CD14-positive monocyte (primary cell): ENCODE data around the gene GOSR1. TPM values are rescaled to one million over a fixed set of nuclear protein-coding genes. Genes with fewer than 3 reads are reported as not detected.
A peak's percentile ranks its signal among the peaks of the same experiment; 100 is the strongest.
"Not testable (repeated sequence)": the region's sequence is repeated elsewhere in the genome, so short reads cannot be mapped to it uniquely, and the experiment has no call there.

Experiments used
- DNase-seq, 3 donors: peaks; one replicate each; pipeline ENCODE4 v3.0.0-alpha.2; 2011 to 2022
- H2AFZ ChIP-seq: 2 replicates; pipeline ENCODE4 v1.6.0; 2012; ENCODE audit warnings: mild to moderate bottlenecking, low read depth, low read length, inconsistent platforms; ENCODE audit not compliant: insufficient read depth, poor library complexity, severe bottlenecking
- H3K27ac ChIP-seq, 2 donors: 1 replicate in 1 of 2; 2 replicates in 1 of 2; pipeline ENCODE4 v1.5.1; 2012 to 2013; ENCODE audit warnings: low read length in 2 of 2, control low read depth in 1 of 2, inconsistent platforms in 1 of 2, low read depth in 1 of 2, mild to moderate bottlenecking in 1 of 2
- H3K27me3 ChIP-seq, 2 donors: one replicate each; pipeline versions ENCODE4 v1.6.0 to v1.6.1; 2011 to 2013; ENCODE audit warnings: low read length in 2 of 2; ENCODE audit not compliant: control insufficient read depth in 2 of 2, insufficient read depth in 2 of 2
- H3K36me3 ChIP-seq, 2 donors: replicated peaks in 1 of 2; 1 replicate in 1 of 2; 2 replicates in 1 of 2; pipeline versions ENCODE4 v1.5.1 to v1.6.1; 2012 to 2013; ENCODE audit warnings: low read length in 2 of 2, control low read depth in 1 of 2, inconsistent platforms in 1 of 2, mild to moderate bottlenecking in 1 of 2; ENCODE audit not compliant: insufficient read depth in 2 of 2, control insufficient read depth in 1 of 2
- H3K4me1 ChIP-seq, 2 donors: 1 replicate in 1 of 2; 2 replicates in 1 of 2; pipeline versions ENCODE4 v1.5.1 to v1.6.1; 2012 to 2013; ENCODE audit warnings: low read length in 2 of 2, control low read depth in 1 of 2, inconsistent platforms in 1 of 2, mild to moderate bottlenecking in 1 of 2, moderate library complexity in 1 of 2; ENCODE audit not compliant: insufficient read depth in 2 of 2, control insufficient read depth in 1 of 2
- H3K4me2 ChIP-seq: replicated peaks from 2 replicates; pipeline ENCODE3; 2012; ENCODE audit warnings: low read length, moderate library complexity, mild to moderate bottlenecking; ENCODE audit not compliant: poor library complexity, severe bottlenecking; ENCODE audit errors: extremely low read depth
- H3K4me3 ChIP-seq, 3 experiments: fragments of 200-600 bp in 1 of 3; sonication (generic) in 1 of 3; replicated peaks in 1 of 3; 1 replicate in 2 of 3; 2 replicates in 1 of 3; pipeline ENCODE4 v1.5.1; 2011 to 2013; ENCODE audit warnings: low read length in 3 of 3, mild to moderate bottlenecking in 3 of 3, control low read depth in 2 of 3, low read depth in 2 of 3, inconsistent platforms in 1 of 3, moderate library complexity in 1 of 3
- H3K79me2 ChIP-seq: 2 replicates; pipeline ENCODE4 v1.6.0; 2012; ENCODE audit warnings: mild to moderate bottlenecking, control low read depth, inconsistent platforms, low read length, moderate library complexity; ENCODE audit not compliant: insufficient read depth
- H3K9ac ChIP-seq: 2 replicates; pipeline ENCODE4 v1.6.0; 2017; ENCODE audit warnings: low read length, mild to moderate bottlenecking; ENCODE audit not compliant: insufficient read depth, poor library complexity, severe bottlenecking
- H3K9me3 ChIP-seq, 2 donors: replicated peaks in 1 of 2; 1 replicate in 1 of 2; 2 replicates in 1 of 2; pipeline versions ENCODE4 v1.5.1 to v1.6.1; 2012 to 2013; ENCODE audit warnings: low read length in 2 of 2, control low read depth in 1 of 2; ENCODE audit not compliant: control insufficient read depth in 1 of 2, insufficient read depth in 1 of 2
- H4K20me1 ChIP-seq: 2 replicates; pipeline ENCODE4 v1.6.0; 2012; ENCODE audit warnings: mild to moderate bottlenecking, low read length, control low read depth, moderate library complexity; ENCODE audit not compliant: insufficient read depth
- H3K27ac Mint-ChIP-seq, 7 donors: one replicate each; pipeline ENCODE4 v1.8.0; 2020; ENCODE audit warnings: mild to moderate bottlenecking in 7 of 7, mixed read lengths in 7 of 7, moderate library complexity in 6 of 7, inconsistent platforms in 2 of 7
- H3K27me3 Mint-ChIP-seq, 3 donors: one replicate each; pipeline ENCODE4 v1.8.0; 2021 to 2022; ENCODE audit warnings: low read depth in 3 of 3, mild to moderate bottlenecking in 3 of 3, mixed read lengths in 3 of 3, moderate library complexity in 3 of 3, inconsistent platforms in 1 of 3
- H3K36me3 Mint-ChIP-seq, 2 donors: one replicate each; pipeline ENCODE4 v1.8.0; 2020; ENCODE audit warnings: mixed read lengths in 2 of 2, inconsistent platforms in 1 of 2, mild to moderate bottlenecking in 1 of 2
- H3K4me1 Mint-ChIP-seq: one replicate; pipeline ENCODE4 v1.8.0; 2020; ENCODE audit warnings: mild to moderate bottlenecking, mixed read lengths
- H3K4me3 Mint-ChIP-seq, 2 donors: one replicate each; pipeline ENCODE4 v1.8.0; 2020; ENCODE audit warnings: mild to moderate bottlenecking in 2 of 2, mixed read lengths in 2 of 2, moderate library complexity in 1 of 2
- H3K9me3 Mint-ChIP-seq, 7 donors: one replicate each; pipeline ENCODE4 v1.8.0; 2020 to 2022; ENCODE audit warnings: mixed read lengths in 7 of 7, mild to moderate bottlenecking in 6 of 7, moderate library complexity in 6 of 7, inconsistent platforms in 2 of 7
- CTCF ChIP-seq: fragments of 200-600 bp; IDR thresholded peaks from one replicate; pipeline ENCODE4 v1.8.0; 2022; ENCODE audit warnings: antibody characterized with exemption, mild to moderate bottlenecking
- WGBS: methylation state at CpG from one replicate; pipeline ENCODE4 v1.1.5; 2013; ENCODE audit warnings: missing lambda C conversion rate; ENCODE audit not compliant: insufficient coverage; 5-methylcytosine and 5-hydroxymethylcytosine counted together
- intact Hi-C, 2 donors: fragments of 100-400 bp; cut with micrococcal nuclease; formaldehyde crosslinking; loops; one replicate each; pipeline versions ENCODE4 v1.15.0 to v1.15.1; 2023
- polyA plus RNA-seq, 3 donors: library from polyadenylated mRNA; depleted of rRNA in 1 of 3; unstranded in 2 of 3; stranded (reverse) in 1 of 3; fragments of 300-500 nt in 2 of 3; fragments of >200 nt in 1 of 3; fragmentation: Illumina TruSeq in 2 of 3; gene quantifications; 1 replicate in 2 of 3; 2 replicates in 1 of 3; pipeline ENCODE4 v1.2.3, GENCODE V29; 2012 to 2021

Gene GOSR1
- polyA plus RNA-seq, 3 donors = 12.6 to 35.7 (median 20.9) TPM

- H2AFZ ChIP-seq = no peak overlapping the region
- H3K36me3 Mint-ChIP-seq = no peaks in the 10 kb centered on the region
- no peaks in the 10 kb centered on the region for H3K4me1 ChIP-seq
- no peak for TF ChIP-seq CTCF
- no peaks in the 10 kb centered on the region for H3K27me3 ChIP-seq
- no peak overlapping the region for H3K27ac Mint-ChIP-seq
- 100% methylated on average over 5 of the region's 7 CpGs for WGBS
- H3K4me3 Mint-ChIP-seq = no peak overlapping the region
- H3K4me3 ChIP-seq = no peak overlapping the region
- no peaks in the 10 kb centered on the region for H3K4me1 Mint-ChIP-seq
- H3K9ac ChIP-seq = no peak overlapping the region
- H3K9me3 ChIP-seq = no peaks in the 10 kb centered on the region
- no peaks in the 10 kb centered on the region for H3K36me3 ChIP-seq
- H3K79me2 ChIP-seq = no peaks in the 10 kb centered on the region
- H3K9me3 Mint-ChIP-seq = peaks cover 0 to 2% (median 0%) of the 10 kb centered on the region in 7 donors
- H4K20me1 ChIP-seq = no peaks in the 10 kb centered on the region
- peaks cover 1 to 7% (median 5%) of the 10 kb centered on the region in 3 donors for H3K27me3 Mint-ChIP-seq
- no peak overlapping the region for H3K4me2 ChIP-seq
- H3K27ac ChIP-seq = no peak overlapping the region
- DNase-seq = no peak
- intact Hi-C loops = no loop called here
These were observed 94.7 kb downstream of the GOSR1 start for GRCh38 chr17:30571921-30572320.

GRCh38 chr17:30572651-30573554 is 95.7 kb downstream of the GOSR1 start:
- peak overlapping the region in 1 of 7 donors; percentile 77 for H3K27ac Mint-ChIP-seq
- H4K20me1 ChIP-seq, H3K4me3 Mint-ChIP-seq, H3K9me3 Mint-ChIP-seq, H3K27me3 Mint-ChIP-seq, H3K4me1 ChIP-seq, intact Hi-C loops, H3K27ac ChIP-seq, H3K9me3 ChIP-seq, H3K9ac ChIP-seq, H3K27me3 ChIP-seq, H3K36me3 ChIP-seq, H3K79me2 ChIP-seq, DNase-seq, H3K4me1 Mint-ChIP-seq, H3K4me2 ChIP-seq, H3K4me3 ChIP-seq, H3K36me3 Mint-ChIP-seq, H2AFZ ChIP-seq: not testable (repeated sequence)
- 96% methylated on average over 10 of the region's 17 CpGs for WGBS
